K562 (cell line): Measurements from ENCODE around the gene MEX3A. TPM values are rescaled to one million over a fixed set of nuclear protein-coding genes. Genes with fewer than 3 reads are reported as not detected.
A peak's percentile ranks its signal among the peaks of the same experiment; 100 is the strongest.

Source experiments
- ATF1 ChIP-seq, 2 experiments: fragments of 450-650 bp in 1 of 2; IDR thresholded peaks; 2 replicates each; pipeline ENCODE4 v1.6.1; 2016; ENCODE audit warnings: missing compliant biosample characterization in 1 of 2, missing genetic modification characterization in 1 of 2
- HES1 ChIP-seq: fragments of 450-650 bp; IDR thresholded peaks from 2 replicates; pipeline ENCODE4 v1.6.1; 2016; ENCODE audit warnings: low read depth, mild to moderate bottlenecking, moderate library complexity
- ID3 ChIP-seq, 2 experiments: fragments of 250-450 bp in 1 of 2; fragments of 450-650 bp in 1 of 2; sonication (Bioruptor Pico) in 1 of 2; IDR thresholded peaks; 2 replicates each; pipeline versions ENCODE4 v1.6.1 to v1.8.0; 2016 to 2021; ENCODE audit warnings: mild to moderate bottlenecking in 2 of 2, moderate library complexity in 2 of 2, missing compliant biosample characterization in 1 of 2, missing genetic modification characterization in 1 of 2
- KDM1A ChIP-seq, 2 experiments: fragments of 450-650 bp; IDR thresholded peaks; 2 replicates each; pipeline ENCODE4 v1.6.1; 2016; ENCODE audit warnings: mild to moderate bottlenecking in 2 of 2
- REST ChIP-seq, 2 experiments: fragments of 450-650 bp; formaldehyde crosslinking in 1 of 2; IDR thresholded peaks; 2 replicates each; pipeline versions ENCODE4 v1.4.0 to v1.6.1; 2014 to 2020; ENCODE audit warnings: mild to moderate bottlenecking in 2 of 2, borderline replicate concordance in 1 of 2, low read depth in 1 of 2
- RNF2 ChIP-seq: sonication (generic); IDR thresholded peaks from 2 replicates; pipeline ENCODE4 v1.6.1; 2016
- TBP ChIP-seq: optimal IDR thresholded peaks from 2 replicates; pipeline ENCODE3; 2011; ENCODE audit warnings: low read depth, low read length, improper control_type of control experiment
- ZBTB33 ChIP-seq: sonication (generic); formaldehyde crosslinking; IDR thresholded peaks from 2 replicates; pipeline ENCODE4 v1.8.1; 2023; ENCODE audit warnings: mild to moderate bottlenecking, missing genetic modification reagents
- ZBTB5 ChIP-seq: fragments of 450-650 bp; IDR thresholded peaks from 2 replicates; pipeline ENCODE4 v1.6.1; 2017; ENCODE audit warnings: antibody characterized with exemption
- ZSCAN32 ChIP-seq: fragments of 450-650 bp; formaldehyde crosslinking; IDR thresholded peaks from 2 replicates; pipeline ENCODE4 v1.4.0; 2020; ENCODE audit warnings: mild to moderate bottlenecking, moderate library complexity
- polyA plus RNA-seq, 8 experiments: library from polyadenylated mRNA; depleted of rRNA in 4 of 8; stranded (reverse) in 5 of 8; unstranded in 3 of 8; fragments of >200 nt; fragmentation: Nextera tagmentation in 2 of 8; fragmentation: Illumina TruSeq in 1 of 8; extraction: Ambion mirVana in 2 of 8; extraction: Trizol in 1 of 8; gene quantifications; 2 replicates each; pipeline versions ENCODE4 v1.2.1 to v1.2.3, GENCODE V29; 2011 to 2014; ENCODE audit warnings: inconsistent platforms in 1 of 8, missing spikeins in 1 of 8
- total RNA-seq, 7 experiments: library from RNA; depleted of rRNA in 6 of 7; stranded (reverse); fragments of >200 nt in 6 of 7; fragmentation: Illumina TruSeq in 2 of 7; extraction: Trizol in 2 of 7; gene quantifications; 2 replicates each; pipeline versions ENCODE4 v1.2.1 to v1.2.3, GENCODE V29; 2011 to 2021; ENCODE audit warnings: low replicate concordance in 1 of 7

The MEX3A gene
- total and polyA plus RNA-seq, 9 of the 15 experiments (the other 6 are each of a cell fraction or from before 2014, with no cell fraction given): 0.36 to 13.7 (median 5.2) TPM

GRCh38 chr1:156114101-156114918, 32.0 kb upstream of the MEX3A start, which contains the start of gene LMNA (continued):
- TF ChIP-seq REST (IDR thresholded peaks at IDR 0.05; ENCODE audit: borderline replicate concordance) (peak; percentile 28; the same call in 1 of the 2 replicates), REST (CRISPR knock-in tag; IDR thresholded peaks at IDR 0.05; ENCODE audit: low read depth) (no peak), ZBTB33 (no peak), RNF2 (0 out of 2 replicates have a peak, but pooled peaks have one; percentile 40), ID3 (CRISPR knock-in tag; IDR thresholded peaks at IDR 0.05) (no peak), ID3 (tag; IDR thresholded peaks at IDR 0.05) (no peak), HES1 (no peak), ZSCAN32 (no peak), TBP (peak; percentile 91), KDM1A (IDR thresholded peaks at IDR 0.05) (no peak; a peak in 1 of 4 replicates), ATF1 (CRISPR knock-in tag; IDR thresholded peaks at IDR 0.05) (no peak), ATF1 (tag; IDR thresholded peaks at IDR 0.05) (no peak), ZBTB5 (no peak)
